Brain microvascular endothelial cell (primary cell): Measurements from ENCODE around the gene HLA-E.
A peak's percentile ranks its signal among the peaks of the same experiment; 100 is the strongest.

Source experiments
- DNase-seq: peaks from one replicate; pipeline ENCODE4 v3.0.0-alpha.2; 2020
- H3K27ac ChIP-seq: fragments of 250-450 bp; sonication (Bioruptor Pico); 2 replicates; pipeline ENCODE4 v1.5.1; 2020; ENCODE audit warnings: mild to moderate bottlenecking, moderate library complexity
- H3K27me3 ChIP-seq: fragments of 250-450 bp; sonication (Bioruptor Pico); replicated peaks from 2 replicates; pipeline ENCODE4 v1.5.1; 2020; ENCODE audit warnings: mild to moderate bottlenecking
- H3K36me3 ChIP-seq: fragments of 250-450 bp; sonication (Bioruptor Pico); replicated peaks from 2 replicates; pipeline ENCODE4 v1.5.1; 2020; ENCODE audit warnings: mild to moderate bottlenecking
- H3K4me3 ChIP-seq: 2 replicates; pipeline ENCODE4 v1.5.1; 2011; ENCODE audit warnings: low read depth, mild to moderate bottlenecking, control low read depth, low read length, moderate library complexity
- CTCF ChIP-seq: IDR thresholded peaks from 2 replicates; pipeline ENCODE4 v1.5.1; 2011; ENCODE audit warnings: low read depth, mild to moderate bottlenecking, moderate library complexity, low read length, control low read depth, inconsistent platforms; ENCODE audit errors: missing control alignments
- in situ Hi-C: cut with HindIII; loops from 2 replicates; pipeline ENCODE4 v1.10.0; 2017; ENCODE audit warnings: low sequenced_read_pairs, low pct_ligation_motif_present

HLA-E gene

GRCh38 chr6:30447237-30447636 lies 42.1 kb upstream of the HLA-E start:
- no peak overlapping the region for H3K27ac ChIP-seq
- peak; percentile 63 for TF ChIP-seq CTCF
- no peak overlapping the region for H3K4me3 ChIP-seq
- H3K27me3 ChIP-seq, result peaks cover 63% of the 10 kb centered on the region
- peak; percentile 7 for DNase-seq
- in situ Hi-C loops, result no loop called here
- no peaks in the 10 kb centered on the region for H3K36me3 ChIP-seq

- no peak overlapping the region for H3K27ac ChIP-seq
- in situ Hi-C loops, result no loop called here
- TF ChIP-seq CTCF, result no peak
- no peak for DNase-seq
- peaks cover 68% of the 10 kb centered on the region for H3K27me3 ChIP-seq
- no peak overlapping the region for H3K4me3 ChIP-seq
- H3K36me3 ChIP-seq, result no peaks in the 10 kb centered on the region
These were observed 38.8 kb upstream of the HLA-E start for GRCh38 chr6:30450548-30450908.

GRCh38 chr6:30450909-30451841 lies 38.1 kb upstream of the HLA-E start:
- H3K27me3 ChIP-seq, result peaks cover 66% of the 10 kb centered on the region
- DNase-seq, result peak; percentile 56
- no peak for TF ChIP-seq CTCF
- in situ Hi-C loops, result no loop called here
- no peak overlapping the region for H3K27ac ChIP-seq
- H3K36me3 ChIP-seq, result no peaks in the 10 kb centered on the region
- H3K4me3 ChIP-seq, result no peak overlapping the region

GRCh38 chr6:30452736-30453507 lies 36.4 kb upstream of the HLA-E start:
- Histone ChIP-seq H3K36me3 (no peaks in the 10 kb centered on the region), H3K27ac (no peak overlapping the region), H3K4me3 (no peak overlapping the region), H3K27me3 (peaks cover 63% of the 10 kb centered on the region)
- TF ChIP-seq CTCF, result no peak
- in situ Hi-C loops, result no loop called here
- no peak for DNase-seq

DNA sequence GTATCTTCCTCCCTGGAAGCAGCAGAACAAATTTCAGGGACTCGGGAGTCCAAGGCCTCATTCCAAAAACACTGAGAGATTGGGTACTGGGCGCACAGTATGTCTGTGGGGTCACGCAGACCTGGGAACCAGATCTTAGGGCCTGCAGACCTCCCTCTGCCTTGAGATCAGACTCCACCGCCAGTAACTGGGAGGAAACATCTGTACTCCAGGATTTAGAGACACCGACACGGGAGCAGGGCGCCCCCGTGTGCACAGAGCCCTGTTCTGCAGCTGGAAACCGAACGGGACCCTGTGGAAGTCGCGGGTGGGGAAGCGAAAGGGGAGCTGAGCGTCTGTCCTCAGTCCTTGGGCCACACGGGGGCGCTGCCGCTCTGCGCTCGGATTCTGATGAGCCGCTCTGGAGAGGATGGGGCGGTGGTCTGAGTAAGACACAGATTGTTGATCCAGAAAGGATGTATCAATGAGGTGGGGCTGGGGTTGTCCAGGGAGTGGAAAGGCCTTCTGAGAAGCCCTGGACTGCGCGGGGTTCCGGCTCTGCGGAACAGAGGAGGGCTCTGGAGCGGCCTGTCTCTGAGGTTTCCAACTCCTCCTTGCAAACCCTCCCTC lies 35.7 kb upstream of the HLA-E start:
- DNase-seq, result peak; percentile 83
- Histone ChIP-seq H3K36me3 (no peaks in the 10 kb centered on the region), H3K27ac (no peak overlapping the region), H3K4me3 (no peak overlapping the region), H3K27me3 (peaks cover 66% of the 10 kb centered on the region)
- in situ Hi-C loops, result no loop called here
- TF ChIP-seq CTCF, result peak; percentile 91
